H1 (cell line): Measurements from ENCODE around the gene STAT2. TPM values are rescaled to one million over a fixed set of nuclear protein-coding genes. Genes with fewer than 3 reads are reported as not detected.

Experiments
- CTCF ChIA-PET: fragments of 300-600 bp; sonication (Branson Sonifier 250); formaldehyde crosslinking; loops from one replicate; lab custom pipeline; 2021; ENCODE audit not compliant: partially characterized antibody; lab: Charles Lee
- POLR2A ChIA-PET: fragments of 300-600 bp; sonication (Branson Sonifier 250); formaldehyde crosslinking; loops from one replicate; lab custom pipeline; 2021; ENCODE audit warnings: inconsistent platforms; ENCODE audit not compliant: partially characterized antibody; lab: Charles Lee
- DNase-seq, 2 experiments: peaks; one replicate each; pipeline versions ENCODE4 v3.0.0 to v3.0.0-alpha.2; 2010 to 2022; ENCODE audit warnings: low spot score in 2 of 2, low read depth in 1 of 2, mixed read lengths in 1 of 2
- FAIRE-seq: peaks from 2 replicates; lab custom pipeline; 2011; peaks lifted over from hg19 to GRCh38; lab: Jason Lieb, UNC
- H2AFZ ChIP-seq: 2 replicates; pipeline ENCODE4 v1.8.1; 2012; ENCODE audit warnings: low read length, inconsistent platforms
- H2AK5ac ChIP-seq: 2 replicates; pipeline ENCODE4 v1.6.1; 2013; ENCODE audit warnings: low read depth, low read length
- H2BK120ac ChIP-seq: replicated peaks from 2 replicates; pipeline ENCODE3; 2013; ENCODE audit warnings: low read depth, low read length, inconsistent platforms
- H2BK12ac ChIP-seq: 2 replicates; pipeline ENCODE4 v1.6.1; 2013; ENCODE audit warnings: low read depth, low read length
- H2BK15ac ChIP-seq: 2 replicates; pipeline ENCODE4 v1.6.1; 2013; ENCODE audit warnings: low read length
- H2BK20ac ChIP-seq: 2 replicates; pipeline ENCODE4 v1.6.1; 2013; ENCODE audit warnings: low read length
- H2BK5ac ChIP-seq: 2 replicates; pipeline ENCODE4 v1.6.1; 2013; ENCODE audit warnings: low read depth, low read length
- H3K14ac ChIP-seq: 2 replicates; pipeline ENCODE4 v1.6.1; 2013; ENCODE audit warnings: inconsistent platforms; ENCODE audit not compliant: insufficient read length
- H3K18ac ChIP-seq: 2 replicates; pipeline ENCODE4 v1.6.1; 2013; ENCODE audit warnings: low read length; ENCODE audit errors: extremely low read depth
- H3K23ac ChIP-seq: 2 replicates; pipeline ENCODE4 v1.6.1; 2013; ENCODE audit warnings: inconsistent platforms; ENCODE audit not compliant: insufficient read length
- H3K23me2 ChIP-seq: 2 replicates; pipeline ENCODE4 v1.6.1; 2013; ENCODE audit warnings: low read depth, low read length
- H3K27ac ChIP-seq: 2 replicates; pipeline ENCODE4 v1.6.1; 2011; ENCODE audit warnings: low read depth, low read length, inconsistent platforms
- H3K27me3 ChIP-seq, 4 experiments: replicated peaks in 1 of 4; 1 replicate in 1 of 4; 2 replicates in 3 of 4; pipeline versions ENCODE4 v1.6.1 to v1.8.1; 2011 to 2013; ENCODE audit warnings: low read length in 3 of 4, mild to moderate bottlenecking in 3 of 4, inconsistent platforms in 2 of 4, mixed read lengths in 2 of 4, moderate library complexity in 1 of 4; ENCODE audit not compliant: control insufficient read depth in 3 of 4, insufficient read depth in 3 of 4; ENCODE audit errors: extremely low read depth in 1 of 4
- H3K36me3 ChIP-seq, 4 experiments: 2 replicates each; pipeline versions ENCODE4 v1.6.1 to v1.8.1; 2011 to 2013; ENCODE audit warnings: mild to moderate bottlenecking in 4 of 4, low read length in 3 of 4, moderate library complexity in 2 of 4, control low read depth in 1 of 4, inconsistent platforms in 1 of 4; ENCODE audit not compliant: insufficient read depth in 4 of 4, control insufficient read depth in 2 of 4
- H3K4ac ChIP-seq: replicated peaks from 2 replicates; pipeline ENCODE3; 2013; ENCODE audit warnings: low read length, low read depth, mixed read lengths, inconsistent platforms; ENCODE audit not compliant: insufficient read length
- H3K4me1 ChIP-seq, 4 experiments: replicated peaks in 1 of 4; 1 replicate in 1 of 4; 2 replicates in 3 of 4; pipeline versions ENCODE4 v1.6.1 to v1.8.1; 2011 to 2013; ENCODE audit warnings: low read length in 3 of 4, inconsistent platforms in 2 of 4, mixed read lengths in 1 of 4; ENCODE audit not compliant: insufficient read depth in 4 of 4, control insufficient read depth in 3 of 4
- H3K4me2 ChIP-seq, 2 experiments: 2 replicates each; pipeline versions ENCODE4 v1.6.1 to v1.8.1; 2011 to 2013; ENCODE audit warnings: low read depth in 2 of 2, low read length in 2 of 2, control low read depth in 1 of 2, inconsistent platforms in 1 of 2, mild to moderate bottlenecking in 1 of 2; ENCODE audit not compliant: insufficient read depth in 1 of 2
- H3K4me3 ChIP-seq, 4 experiments: fragments of 200-600, 300-600 bp in 1 of 4; sonication (generic), shearing (Covaris generic), sonication (Bioruptor Twin) in 1 of 4; 2 replicates each; pipeline versions ENCODE4 v1.5.1 to v1.8.1; 2011 to 2016; ENCODE audit warnings: low read length in 4 of 4, low read depth in 3 of 4, control low read depth in 2 of 4, inconsistent platforms in 2 of 4, mild to moderate bottlenecking in 2 of 4, mixed read lengths in 1 of 4, moderate library complexity in 1 of 4; ENCODE audit not compliant: insufficient read depth in 2 of 4; ENCODE audit errors: extremely low read depth in 1 of 4
- H3K56ac ChIP-seq: replicated peaks from 2 replicates; pipeline ENCODE3; 2013; ENCODE audit warnings: low read depth, mild to moderate bottlenecking, mixed read lengths, low read length, inconsistent platforms; ENCODE audit not compliant: insufficient read length
- H3K79me1 ChIP-seq: 2 replicates; pipeline ENCODE4 v1.6.1; 2013; ENCODE audit warnings: low read depth, low read length, control low read depth
- H3K79me2 ChIP-seq, 2 experiments: 2 replicates each; pipeline versions ENCODE4 v1.6.1 to v1.8.1; 2012 to 2013; ENCODE audit warnings: low read length in 2 of 2, mild to moderate bottlenecking in 2 of 2, inconsistent platforms in 1 of 2; ENCODE audit not compliant: insufficient read depth in 2 of 2, control insufficient read depth in 1 of 2
- H3K9ac ChIP-seq, 4 experiments: replicated peaks in 1 of 4; 1 replicate in 1 of 4; 2 replicates in 3 of 4; pipeline versions ENCODE4 v1.6.1 to v1.8.1; 2011 to 2013; ENCODE audit warnings: low read depth in 3 of 4, low read length in 3 of 4, control low read depth in 2 of 4, mild to moderate bottlenecking in 2 of 4, moderate library complexity in 2 of 4, inconsistent platforms in 1 of 4; ENCODE audit errors: extremely low read depth in 1 of 4
- H3K9me3 ChIP-seq, 2 experiments: 2 replicates each; pipeline versions ENCODE4 v1.6.1 to v1.8.1; 2012 to 2013; ENCODE audit warnings: mild to moderate bottlenecking in 2 of 2, moderate library complexity in 2 of 2, control low read depth in 1 of 2, inconsistent platforms in 1 of 2, low read depth in 1 of 2, low read length in 1 of 2, mixed read lengths in 1 of 2; ENCODE audit not compliant: insufficient read depth in 2 of 2
- H4K20me1 ChIP-seq, 2 experiments: replicated peaks in 1 of 2; 2 replicates each; pipeline versions ENCODE3 to v1.8.1; 2011 to 2013; ENCODE audit warnings: inconsistent platforms in 2 of 2, low read length in 2 of 2, mild to moderate bottlenecking in 1 of 2; ENCODE audit not compliant: insufficient read depth in 2 of 2, control insufficient read depth in 1 of 2
- H4K5ac ChIP-seq: 2 replicates; pipeline ENCODE4 v1.6.1; 2013; ENCODE audit warnings: low read length, low read depth, mixed read lengths, inconsistent platforms; ENCODE audit not compliant: insufficient read length
- H4K8ac ChIP-seq: 2 replicates; pipeline ENCODE4 v1.8.0; 2013; ENCODE audit warnings: mild to moderate bottlenecking, moderate library complexity, low read length, inconsistent platforms; ENCODE audit not compliant: insufficient read depth; ENCODE audit errors: extremely low read depth
- H4K91ac ChIP-seq: replicated peaks from 2 replicates; pipeline ENCODE3; 2013; ENCODE audit warnings: low read length, mixed read lengths, inconsistent platforms; ENCODE audit not compliant: insufficient read length
- BCL11A ChIP-seq, 2 experiments: IDR thresholded peaks; one replicate each; pipeline ENCODE4 v1.6.1; 2011; ENCODE audit warnings: low read depth in 2 of 2, low read length in 2 of 2, mild to moderate bottlenecking in 2 of 2
- CEBPB ChIP-seq: IDR thresholded peaks from 2 replicates; pipeline ENCODE4 v1.6.1; 2012; ENCODE audit warnings: low read depth, low read length
- CHD2 ChIP-seq: IDR thresholded peaks from 2 replicates; pipeline ENCODE4 v1.6.1; 2012; ENCODE audit warnings: low read length, improper control_type of control experiment
- FOSL1 ChIP-seq: IDR thresholded peaks from 2 replicates; pipeline ENCODE4 v1.6.1; 2011; ENCODE audit warnings: mild to moderate bottlenecking, low read depth, low read length, moderate library complexity; ENCODE audit not compliant: insufficient read depth
- JUN ChIP-seq: IDR thresholded peaks from 2 replicates; pipeline ENCODE4 v1.6.1; 2011; ENCODE audit warnings: low read depth, mild to moderate bottlenecking, improper control_type of control experiment, low read length
- KDM4A ChIP-seq: IDR thresholded peaks from one replicate; pipeline ENCODE4 v1.7.1; 2012; ENCODE audit warnings: low read depth, mild to moderate bottlenecking, moderate library complexity, low read length, inconsistent platforms; ENCODE audit not compliant: severe bottlenecking
- RAD21 ChIP-seq, 2 experiments: IDR thresholded peaks in 1 of 2; conservative IDR thresholded peaks in 1 of 2; 2 replicates each; pipeline ENCODE4 v1.6.1; 2011; ENCODE audit warnings: low read depth in 2 of 2, low read length in 2 of 2, improper control_type of control experiment in 1 of 2, inconsistent platforms in 1 of 2, mild to moderate bottlenecking in 1 of 2, moderate library complexity in 1 of 2
- SAP30 ChIP-seq: fragments of 300-600 bp; sonication (generic); IDR thresholded peaks from 2 replicates; pipeline ENCODE4 v1.7.1; 2012; ENCODE audit warnings: low read length, moderate library complexity, mild to moderate bottlenecking, inconsistent platforms; ENCODE audit not compliant: insufficient read depth, insufficient replicate concordance
- SIN3A ChIP-seq, 2 experiments: IDR thresholded peaks in 1 of 2; conservative IDR thresholded peaks in 1 of 2; 2 replicates each; pipeline ENCODE4 v1.6.1; 2011 to 2012; ENCODE audit warnings: low read length in 2 of 2, improper control_type of control experiment in 1 of 2, low read depth in 1 of 2, mild to moderate bottlenecking in 1 of 2
- SP2 ChIP-seq: IDR thresholded peaks from 2 replicates; pipeline ENCODE4 v1.6.1; 2012; ENCODE audit warnings: mild to moderate bottlenecking, low read length, inconsistent platforms
- SP4 ChIP-seq: IDR thresholded peaks from 2 replicates; pipeline ENCODE4 v1.6.1; 2012; ENCODE audit warnings: low read length, inconsistent platforms
- WGBS, 2 experiments: shearing (Covaris generic) in 1 of 2; methylation state at CpG; one replicate each; pipeline versions ENCODE4 v1.1.6 to v1.1.7; 2013 to 2015; ENCODE audit warnings: low lambda C conversion rate in 2 of 2, mixed read lengths in 2 of 2, inconsistent platforms in 1 of 2, low coverage in 1 of 2, missing lambda C conversion rate in 1 of 2; ENCODE audit not compliant: insufficient replicate concordance in 2 of 2, insufficient coverage in 1 of 2, insufficient read length in 1 of 2; ENCODE audit errors: extremely low coverage in 1 of 2, missing lambda C conversion rate in 1 of 2; 5-methylcytosine and 5-hydroxymethylcytosine counted together
- polyA plus RNA-seq, 7 experiments: library from polyadenylated mRNA; depleted of rRNA in 3 of 7; stranded (reverse) in 5 of 7; unstranded in 2 of 7; fragments of >200 nt in 5 of 7; fragments of 200-250 nt in 2 of 7; gene quantifications; 1 replicate in 5 of 7; 2 replicates in 1 of 7; 4 replicates in 1 of 7; pipeline versions ENCODE4 v1.2.1 to v1.2.3, GENCODE V29; 2011 to 2013; ENCODE audit warnings: missing spikeins in 2 of 7, mixed read lengths in 2 of 7
- total RNA-seq: library from RNA; stranded (reverse); fragmentation: NEBNext Ultra II Directional; extraction: Animal tissue kit (Norgen Biotek cat#: 25700); gene quantifications from 2 replicates; pipeline ENCODE4 v1.2.1, GENCODE V29; 2021

STAT2 gene
- total and polyA plus RNA-seq, 2 of the 8 experiments (the other 6 are each of a cell fraction or from before 2014, with no cell fraction given): 37.1 to 44.7 TPM

GRCh38 chr12:56389412-56389811 lies 29.5 kb upstream of the STAT2 start:
- no peak overlapping the region for H3K4ac ChIP-seq
- H3K27me3 ChIP-seq: no peaks in the 10 kb centered on the region
- no peak overlapping the region for H3K23ac ChIP-seq
- ChIA-PET CTCF (interaction anchor here (0.7 to 1.2 kb wide), 2 partner anchors 28 to 65 kb away, joined by 3 read pairs; no protein-coding TSS in a partner anchor), POLR2A (interaction anchor here (0.6 kb wide), 1 partner anchor 10 kb away, joined by 4 read pairs; no protein-coding TSS in a partner anchor)
- H2BK5ac ChIP-seq: no peak overlapping the region
- H3K14ac ChIP-seq: no peak overlapping the region
- TF ChIP-seq SAP30 (no peak), RAD21 (IDR thresholded peaks at IDR 0.05 in 1 of 2, conservative IDR thresholded peaks at IDR 0.05 in 1 of 2; ENCODE audit: low read depth in 2 of 2, low read length in 2 of 2) (no peak), SIN3A (conservative IDR thresholded peaks at IDR 0.05 in 1 of 2, IDR thresholded peaks at IDR 0.05 in 1 of 2; ENCODE audit: low read depth in 1 of 2, low read length in 2 of 2) (no peak), JUN (no peak), SP2 (no peak), SP4 (no peak), BCL11A (IDR thresholded peaks at IDR 0.05; ENCODE audit: low read depth in 2 of 2, low read length in 2 of 2) (no peak), CHD2 (no peak), KDM4A (no peak), CEBPB (no peak), FOSL1 (no peak)
- H3K23me2 ChIP-seq: no peaks in the 10 kb centered on the region
- H2BK20ac ChIP-seq: no peak overlapping the region
- no peak overlapping the region for H2AFZ ChIP-seq
- no peaks in the 10 kb centered on the region for H3K36me3 ChIP-seq
- H4K91ac ChIP-seq: no peak overlapping the region
- H4K5ac ChIP-seq: no peak overlapping the region
- H3K79me2 ChIP-seq: no peaks in the 10 kb centered on the region
- no peak overlapping the region for H3K27ac ChIP-seq
- H2BK12ac ChIP-seq: no peak overlapping the region
- 89% methylated on average over 5 of the region's 5 CpGs; no CpG with 5 or more reads in 1 of the 2 experiments for WGBS, 2 experiments
- H4K20me1 ChIP-seq: no peaks in the 10 kb centered on the region
- no peak overlapping the region for H4K8ac ChIP-seq
- H3K9ac ChIP-seq: no peak overlapping the region
- no peak overlapping the region for H2BK120ac ChIP-seq
- DNase-seq (no peak), FAIRE-seq (no peak)
- H3K4me3 ChIP-seq: no peak overlapping the region
- peaks cover 0 to 3% (median 0%) of the 10 kb centered on the region in 4 experiments; a peak in 1 of 7 replicates for H3K4me1 ChIP-seq
- H3K18ac ChIP-seq: no peak overlapping the region
- no peak overlapping the region for H3K4me2 ChIP-seq
- H3K79me1 ChIP-seq: no peaks in the 10 kb centered on the region
- no peak overlapping the region for H2BK15ac ChIP-seq
- no peaks in the 10 kb centered on the region for H3K9me3 ChIP-seq
- H3K56ac ChIP-seq: no peak overlapping the region
- H2AK5ac ChIP-seq: no peak overlapping the region
